Measurements from ENCODE around the gene YAF2.

GRCh38 chr12:42190376-42190775 lies 47.7 kb downstream of the YAF2 start:
- TF ChIP-seq CTCF (IDR thresholded peaks at IDR 0.05; ENCODE audit: poor library complexity) (no peak), EZH2phosphoT487 (IDR thresholded peaks at IDR 0.05; ENCODE audit: low read depth, severe bottlenecking, unreplicated experiment) (no peak), EZH2 (IDR thresholded peaks at IDR 0.05; ENCODE audit: borderline replicate concordance) (no peak)
